ENCODE data around the gene UROS. TPM values are rescaled to one million over a fixed set of nuclear protein-coding genes. Genes with fewer than 3 reads are reported as not detected.

Gene UROS
- total RNA-seq, 1 donor: 23.3 TPM

DNA sequence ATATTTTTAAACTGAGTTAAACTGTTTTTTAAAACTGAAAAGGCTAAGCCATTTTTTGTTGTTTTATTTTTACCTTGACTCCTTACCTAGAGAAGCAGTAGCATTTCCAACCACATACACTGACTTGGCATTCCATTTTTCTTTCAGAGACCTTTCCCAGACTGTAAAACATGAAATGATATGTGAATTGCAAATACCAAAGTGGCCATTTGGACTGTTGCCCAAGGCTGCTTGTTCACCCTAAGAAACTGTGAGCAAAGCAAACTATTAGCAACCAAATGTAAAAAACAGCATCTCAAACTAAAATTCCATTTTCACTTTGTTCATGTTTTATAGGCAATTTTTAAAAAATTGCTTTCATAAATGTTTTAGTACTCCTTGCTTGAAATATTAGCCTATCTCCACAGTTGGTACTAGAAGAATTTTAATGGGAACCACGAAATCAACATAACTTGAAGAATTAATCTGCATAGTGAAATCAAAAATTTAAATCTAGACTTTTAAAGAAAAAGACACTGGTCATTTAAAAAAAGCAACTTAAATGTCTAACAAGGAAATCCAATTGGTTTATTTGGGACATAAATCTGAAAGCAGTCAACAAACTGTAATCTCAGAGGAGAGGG lies 10.8 kb downstream of the UROS start:
- no peaks in the 10 kb centered on the region for H3K27me3 ChIP-seq (ENCODE audit: insufficient read depth, low read length)
- H3K9me3 ChIP-seq (ENCODE audit: low read depth, low read length): no peaks in the 10 kb centered on the region
- no peaks in the 10 kb centered on the region for H3K4me1 ChIP-seq (ENCODE audit: insufficient read depth, low read length)
- H3K4me3 ChIP-seq (ENCODE audit: low read length): no peak overlapping the region

DNA sequence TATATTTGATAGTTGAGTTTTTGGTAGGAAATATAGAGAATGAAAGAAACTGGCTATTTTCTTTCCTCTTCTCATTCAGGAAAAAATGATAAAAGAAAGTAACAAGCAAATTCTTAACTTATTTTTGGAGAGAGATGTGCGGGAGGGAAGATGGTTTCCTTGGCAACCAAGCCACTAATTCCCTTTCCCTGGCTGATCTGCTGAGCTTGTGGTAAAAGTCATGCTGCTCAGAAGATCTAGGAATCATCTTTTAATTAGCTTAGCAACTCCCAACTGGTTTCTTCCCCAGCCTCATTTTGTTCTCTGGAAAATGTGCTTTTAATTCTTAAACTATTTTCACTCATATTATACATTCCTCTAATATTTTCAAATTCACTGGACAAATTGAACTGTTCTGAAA lies 11.8 kb downstream of the UROS start:
- Histone ChIP-seq H3K4me1 (ENCODE audit: insufficient read depth, low read length) (no peaks in the 10 kb centered on the region), H3K27me3 (ENCODE audit: insufficient read depth, low read length) (no peaks in the 10 kb centered on the region), H3K9me3 (ENCODE audit: low read depth, low read length) (no peaks in the 10 kb centered on the region), H3K4me3 (ENCODE audit: low read length) (no peak overlapping the region)

DNA sequence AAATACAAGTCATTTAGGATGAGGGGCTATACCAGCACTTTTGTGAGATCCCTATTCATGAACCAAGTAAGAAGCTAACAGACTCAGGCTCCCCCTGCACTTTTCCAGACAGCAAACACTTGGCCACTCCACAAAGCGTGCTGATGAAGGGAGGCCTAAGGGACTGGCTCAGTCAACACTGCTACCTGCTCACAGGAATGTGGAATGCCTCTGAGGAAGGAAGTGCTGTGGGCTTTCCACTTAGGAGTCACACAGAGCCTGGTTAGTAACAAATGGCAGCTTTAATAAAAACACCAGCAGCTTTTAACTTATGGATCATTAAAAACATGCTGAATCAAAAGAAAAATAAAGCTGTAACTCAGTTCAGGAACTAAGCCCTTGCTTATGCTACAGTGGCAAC lies 15.0 kb downstream of the UROS start:
- no peaks in the 10 kb centered on the region for H3K9me3 ChIP-seq (ENCODE audit: low read depth, low read length)
- no peaks in the 10 kb centered on the region for H3K4me1 ChIP-seq (ENCODE audit: insufficient read depth, low read length)
- no peaks in the 10 kb centered on the region for H3K27me3 ChIP-seq (ENCODE audit: insufficient read depth, low read length)
- no peak overlapping the region for H3K4me3 ChIP-seq (ENCODE audit: low read length)

GRCh38 chr10:125802739-125803138 lies 20.3 kb downstream of the UROS start:
- H3K9me3 ChIP-seq (ENCODE audit: low read depth, low read length): no peaks in the 10 kb centered on the region
- no peak overlapping the region for H3K4me3 ChIP-seq (ENCODE audit: low read length)
- H3K27me3 ChIP-seq (ENCODE audit: insufficient read depth, low read length): no peaks in the 10 kb centered on the region
- no peaks in the 10 kb centered on the region for H3K4me1 ChIP-seq (ENCODE audit: insufficient read depth, low read length)

DNA sequence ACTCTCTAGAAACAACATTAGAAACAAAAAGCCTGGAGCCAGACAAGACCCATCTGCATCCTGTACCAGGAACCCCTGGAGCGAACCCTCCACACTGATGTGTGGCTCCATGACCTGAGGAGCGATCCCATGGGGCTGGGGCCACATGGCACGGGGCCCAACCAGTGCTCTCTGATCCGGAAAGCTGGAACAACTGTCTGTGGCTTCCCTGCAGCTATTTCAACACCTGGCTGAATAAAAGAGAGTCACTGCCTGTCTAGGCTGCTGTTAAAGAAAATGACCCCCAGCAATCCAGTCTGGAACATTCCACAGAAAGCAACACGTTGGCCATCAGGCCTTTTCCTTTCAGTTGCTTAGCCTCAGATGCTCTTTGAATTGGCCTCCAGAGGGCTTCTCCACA lies 20.9 kb downstream of the UROS start:
- H3K27me3 ChIP-seq (ENCODE audit: insufficient read depth, low read length): no peaks in the 10 kb centered on the region
- no peak overlapping the region for H3K4me3 ChIP-seq (ENCODE audit: low read length)
- H3K9me3 ChIP-seq (ENCODE audit: low read depth, low read length): no peaks in the 10 kb centered on the region
- no peaks in the 10 kb centered on the region for H3K4me1 ChIP-seq (ENCODE audit: insufficient read depth, low read length)

- no peaks in the 10 kb centered on the region for H3K9me3 ChIP-seq (ENCODE audit: low read depth, low read length)
- no peaks in the 10 kb centered on the region for H3K4me1 ChIP-seq (ENCODE audit: insufficient read depth, low read length)
- H3K27me3 ChIP-seq (ENCODE audit: insufficient read depth, low read length): no peaks in the 10 kb centered on the region
- H3K4me3 ChIP-seq (ENCODE audit: low read length): no peak overlapping the region
Observed at GRCh38 chr10:125801574-125801973, 21.5 kb downstream of the UROS start.

- Histone ChIP-seq H3K27me3 (ENCODE audit: insufficient read depth, low read length) (no peaks in the 10 kb centered on the region), H3K4me1 (ENCODE audit: insufficient read depth, low read length) (no peaks in the 10 kb centered on the region), H3K9me3 (ENCODE audit: low read depth, low read length) (no peaks in the 10 kb centered on the region), H3K4me3 (ENCODE audit: low read length) (no peak overlapping the region)
Observed at GRCh38 chr10:125799451-125800182, 23.4 kb downstream of the UROS start.

DNA sequence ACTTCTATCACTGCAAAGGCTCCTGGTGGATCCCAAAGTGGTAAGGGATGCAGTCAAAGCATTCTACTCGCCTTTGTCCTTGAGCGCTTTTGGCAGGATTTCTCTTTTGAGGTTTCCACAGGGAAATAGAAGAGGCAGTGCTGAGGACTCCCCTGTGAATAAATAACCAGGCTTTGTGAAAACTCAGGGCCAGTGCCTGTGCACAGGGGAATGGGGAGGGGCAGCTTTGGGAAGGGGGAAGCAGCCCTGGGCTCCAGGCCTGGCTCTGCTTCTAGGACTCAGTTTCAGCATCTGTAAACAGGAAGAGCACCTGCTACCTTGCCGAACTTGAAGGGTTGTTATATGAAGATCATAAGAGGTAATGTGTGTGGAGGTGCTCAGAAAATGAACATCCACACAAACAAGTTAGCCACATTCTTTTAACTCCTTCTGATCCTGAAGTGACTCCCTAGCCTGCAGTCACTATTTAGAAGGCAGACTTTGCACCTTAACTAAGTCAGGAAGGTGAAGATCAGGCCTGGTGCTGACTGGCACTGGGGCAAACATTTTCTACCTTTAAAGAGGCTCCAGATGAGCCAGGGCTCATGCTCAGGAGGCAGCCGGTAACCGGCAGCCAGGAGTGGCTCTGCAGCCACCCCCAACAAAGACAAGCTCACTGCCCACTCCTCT lies 24.9 kb downstream of the UROS start:
- Histone ChIP-seq H3K9me3 (ENCODE audit: low read depth, low read length) (no peaks in the 10 kb centered on the region), H3K4me1 (ENCODE audit: insufficient read depth, low read length) (no peaks in the 10 kb centered on the region), H3K4me3 (ENCODE audit: low read length) (no peak overlapping the region), H3K27me3 (ENCODE audit: insufficient read depth, low read length) (no peaks in the 10 kb centered on the region)

DNA sequence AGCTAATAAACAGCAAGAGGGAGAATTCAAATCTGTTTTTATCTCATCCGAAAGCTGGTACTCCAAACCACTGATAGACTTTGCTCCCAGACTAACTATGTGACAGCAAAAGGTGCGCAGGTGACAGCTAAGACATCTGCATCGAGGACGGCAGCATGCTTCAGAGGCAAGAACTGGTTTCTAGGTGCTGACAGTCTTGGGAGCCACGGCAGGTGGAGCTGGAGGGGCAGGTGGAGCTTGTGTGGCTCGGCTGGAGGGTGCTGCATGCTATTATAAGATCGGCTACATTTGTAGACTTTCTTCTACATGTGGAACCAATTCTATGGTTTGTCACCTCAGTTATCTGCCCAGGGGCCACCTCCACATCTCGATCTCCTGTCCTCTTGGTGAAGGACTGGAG lies 25.6 kb downstream of the UROS start:
- Histone ChIP-seq H3K9me3 (ENCODE audit: low read depth, low read length) (no peaks in the 10 kb centered on the region), H3K4me1 (ENCODE audit: insufficient read depth, low read length) (no peaks in the 10 kb centered on the region), H3K4me3 (ENCODE audit: low read length) (no peak overlapping the region), H3K27me3 (ENCODE audit: insufficient read depth, low read length) (no peaks in the 10 kb centered on the region)

GRCh38 chr10:125795637-125796190 lies 27.3 kb downstream of the UROS start:
- Histone ChIP-seq H3K4me3 (ENCODE audit: low read length) (no peak overlapping the region), H3K9me3 (ENCODE audit: low read depth, low read length) (no peaks in the 10 kb centered on the region), H3K4me1 (ENCODE audit: insufficient read depth, low read length) (no peaks in the 10 kb centered on the region), H3K27me3 (ENCODE audit: insufficient read depth, low read length) (no peaks in the 10 kb centered on the region)

DNA sequence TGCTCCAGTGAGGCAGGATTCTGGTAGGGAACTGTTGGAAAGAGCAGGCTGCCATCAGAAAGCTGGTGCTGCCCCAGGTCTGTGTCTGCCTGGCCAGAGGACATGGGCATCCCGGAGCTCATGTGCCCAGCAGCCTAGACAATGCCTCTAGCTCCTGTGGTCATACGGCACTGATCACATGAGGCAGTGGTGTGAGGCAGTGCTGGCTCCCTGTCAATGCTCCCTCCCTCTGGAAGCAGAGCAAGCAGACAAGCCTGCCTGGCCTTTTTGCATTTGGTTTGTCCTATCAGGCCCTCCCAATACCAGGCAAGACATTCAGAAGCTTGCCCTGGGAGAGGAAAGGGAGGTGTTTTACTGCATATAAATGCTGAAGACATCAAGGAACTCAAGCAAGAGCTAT lies 27.9 kb downstream of the UROS start:
- Histone ChIP-seq H3K27me3 (ENCODE audit: insufficient read depth, low read length) (no peaks in the 10 kb centered on the region), H3K4me1 (ENCODE audit: insufficient read depth, low read length) (no peaks in the 10 kb centered on the region), H3K9me3 (ENCODE audit: low read depth, low read length) (no peaks in the 10 kb centered on the region), H3K4me3 (ENCODE audit: low read length) (no peak overlapping the region)

GRCh38 chr10:125792342-125793300 lies 30.4 kb downstream of the UROS start:
- H3K4me3 ChIP-seq (ENCODE audit: low read length): no peak overlapping the region
- no peaks in the 10 kb centered on the region for H3K9me3 ChIP-seq (ENCODE audit: low read depth, low read length)
- H3K4me1 ChIP-seq (ENCODE audit: insufficient read depth, low read length): peaks cover 11% of the 10 kb centered on the region
- no peaks in the 10 kb centered on the region for H3K27me3 ChIP-seq (ENCODE audit: insufficient read depth, low read length)

GRCh38 chr10:125788156-125789034 lies 34.7 kb downstream of the UROS start:
- no peaks in the 10 kb centered on the region for H3K27me3 ChIP-seq (ENCODE audit: insufficient read depth, low read length)
- peaks cover 11% of the 10 kb centered on the region for H3K4me1 ChIP-seq (ENCODE audit: insufficient read depth, low read length)
- H3K9me3 ChIP-seq (ENCODE audit: low read depth, low read length): no peaks in the 10 kb centered on the region
- no peak overlapping the region for H3K4me3 ChIP-seq (ENCODE audit: low read length)

- Histone ChIP-seq H3K9me3 (ENCODE audit: low read depth, low read length) (no peaks in the 10 kb centered on the region), H3K27me3 (ENCODE audit: insufficient read depth, low read length) (no peaks in the 10 kb centered on the region), H3K4me3 (ENCODE audit: low read length) (no peak overlapping the region), H3K4me1 (ENCODE audit: insufficient read depth, low read length) (peaks cover 11% of the 10 kb centered on the region)
Observed at GRCh38 chr10:125785791-125786190, 37.3 kb downstream of the UROS start.

Measured in mononuclear cell (primary cell).